Measurements from ENCODE around the gene OCA2. TPM values are rescaled to one million over a fixed set of nuclear protein-coding genes. Genes with fewer than 3 reads are reported as not detected.

The OCA2 gene
- polyA plus RNA-seq, 3 donors = not detected

GRCh38 chr15:27832237-27832596 is 266.9 kb downstream of the OCA2 start:
- Histone ChIP-seq H4K20me1 (ENCODE audit: insufficient read depth, low read length) (no peaks in the 10 kb centered on the region), H2AFZ (ENCODE audit: insufficient read depth, low read depth, low read length, poor library complexity, severe bottlenecking) (no peak overlapping the region), H3K79me2 (ENCODE audit: insufficient read depth, low read length) (no peaks in the 10 kb centered on the region), H3K27me3 (ENCODE audit: control insufficient read depth in 2 of 2, insufficient read depth in 2 of 2, low read length in 2 of 2) (no peaks in the 10 kb centered on the region), H3K9me3 (replicated peaks in 1 of 2; ENCODE audit: control insufficient read depth in 1 of 2, insufficient read depth in 1 of 2, low read length in 2 of 2) (peaks cover 13 to 21% of the 10 kb centered on the region in 2 donors), H3K36me3 (replicated peaks in 1 of 2; ENCODE audit: control insufficient read depth in 1 of 2, insufficient read depth in 2 of 2, low read length in 2 of 2) (no peaks in the 10 kb centered on the region), H3K9ac (ENCODE audit: insufficient read depth, low read length, poor library complexity, severe bottlenecking) (no peak overlapping the region), H3K4me2 (replicated peaks; ENCODE audit: extremely low read depth, low read length, poor library complexity, severe bottlenecking) (no peak overlapping the region), H3K4me3 (replicated peaks in 1 of 3; ENCODE audit: low read depth in 2 of 3, low read length in 3 of 3) (no peak overlapping the region), H3K4me1 (ENCODE audit: control insufficient read depth in 1 of 2, insufficient read depth in 2 of 2, low read length in 2 of 2) (no peaks in the 10 kb centered on the region), H3K27ac (ENCODE audit: low read depth in 1 of 2, low read length in 2 of 2) (no peak overlapping the region)
- TF ChIP-seq CTCF (IDR thresholded peaks at IDR 0.05) = no peak
- Mint-ChIP-seq H3K27ac (no peak overlapping the region), H3K36me3 (no peaks in the 10 kb centered on the region), H3K4me1 (no peaks in the 10 kb centered on the region), H3K27me3 (ENCODE audit: low read depth in 3 of 3) (peaks cover 0 to 4% (median 1%) of the 10 kb centered on the region in 3 donors), H3K4me3 (no peak overlapping the region), H3K9me3 (peaks cover 0 to 27% (median 9%) of the 10 kb centered on the region in 7 donors)
- no peak for DNase-seq
- intact Hi-C loops (cut with micrococcal nuclease) = no loop called here
- 87% methylated on average over 5 of the region's 7 CpGs for WGBS (ENCODE audit: insufficient coverage)

- H3K4me1 ChIP-seq (ENCODE audit: control insufficient read depth in 1 of 2, insufficient read depth in 2 of 2, low read length in 2 of 2) = no peaks in the 10 kb centered on the region
- Mint-ChIP-seq H3K9me3 (peaks cover 0 to 27% (median 9%) of the 10 kb centered on the region in 7 donors), H3K36me3 (no peaks in the 10 kb centered on the region), H3K27ac (no peak overlapping the region), H3K4me1 (no peaks in the 10 kb centered on the region), H3K27me3 (ENCODE audit: low read depth in 3 of 3) (peaks cover 0 to 5% (median 1%) of the 10 kb centered on the region in 3 donors), H3K4me3 (no peak overlapping the region)
- no peaks in the 10 kb centered on the region for H3K27me3 ChIP-seq (ENCODE audit: control insufficient read depth in 2 of 2, insufficient read depth in 2 of 2, low read length in 2 of 2)
- 93% methylated on average over 22 of the region's 28 CpGs for WGBS (ENCODE audit: insufficient coverage)
- H3K4me3 ChIP-seq (replicated peaks in 1 of 3; ENCODE audit: low read depth in 2 of 3, low read length in 3 of 3) = no peak overlapping the region
- no peaks in the 10 kb centered on the region for H4K20me1 ChIP-seq (ENCODE audit: insufficient read depth, low read length)
- H3K79me2 ChIP-seq (ENCODE audit: insufficient read depth, low read length) = no peaks in the 10 kb centered on the region
- no peak overlapping the region for H3K27ac ChIP-seq (ENCODE audit: low read depth in 1 of 2, low read length in 2 of 2)
- no peak for DNase-seq
- peaks cover 11 to 19% of the 10 kb centered on the region in 2 donors for H3K9me3 ChIP-seq (replicated peaks in 1 of 2; ENCODE audit: control insufficient read depth in 1 of 2, insufficient read depth in 1 of 2, low read length in 2 of 2)
- no peak overlapping the region for H2AFZ ChIP-seq (ENCODE audit: insufficient read depth, low read depth, low read length, poor library complexity, severe bottlenecking)
- no peak overlapping the region for H3K4me2 ChIP-seq (replicated peaks; ENCODE audit: extremely low read depth, low read length, poor library complexity, severe bottlenecking)
- intact Hi-C loops (cut with micrococcal nuclease) = no loop called here
- H3K9ac ChIP-seq (ENCODE audit: insufficient read depth, low read length, poor library complexity, severe bottlenecking) = no peak overlapping the region
- no peaks in the 10 kb centered on the region for H3K36me3 ChIP-seq (replicated peaks in 1 of 2; ENCODE audit: control insufficient read depth in 1 of 2, insufficient read depth in 2 of 2, low read length in 2 of 2)
- no peak for TF ChIP-seq CTCF (IDR thresholded peaks at IDR 0.05)
These were observed 267.5 kb downstream of the OCA2 start for GRCh38 chr15:27831384-27832236.
